Central memory CD8-positive, alpha-beta T cell (primary cell): Measurements from ENCODE around the gene FSIP1.

Experiments used
- ATAC-seq: fragments of 150-1000 bp; cut with Tn5 transposase; replicated peaks from 2 replicates; pipeline ENCODE4 v1.10.0; 2022; ENCODE audit warnings: mild to moderate bottlenecking, moderate FRiP score, moderate number of reproducible peaks; ENCODE audit not compliant: poor library complexity, severe bottlenecking; ENCODE audit errors: extremely low read depth
- DNase-seq, 2 donors: peaks; one replicate each; pipeline ENCODE4 v3.0.0; 2021; ENCODE audit warnings: low spot score in 2 of 2
- H3K27ac Mint-ChIP-seq: one replicate; pipeline ENCODE4 v1.8.0; 2022; ENCODE audit warnings: low read depth, mild to moderate bottlenecking, moderate library complexity, mixed read lengths
- H3K27me3 Mint-ChIP-seq: one replicate; pipeline ENCODE4 v1.8.0; 2022; ENCODE audit warnings: mixed read lengths
- H3K36me3 Mint-ChIP-seq: one replicate; pipeline ENCODE4 v1.8.0; 2022; ENCODE audit warnings: mild to moderate bottlenecking, moderate library complexity, mixed read lengths; ENCODE audit not compliant: insufficient read depth
- H3K4me1 Mint-ChIP-seq: one replicate; pipeline ENCODE4 v1.8.0; 2022; ENCODE audit warnings: mixed read lengths
- H3K4me3 Mint-ChIP-seq: one replicate; pipeline ENCODE4 v1.8.0; 2022; ENCODE audit warnings: mild to moderate bottlenecking, moderate library complexity, mixed read lengths
- H3K9me3 Mint-ChIP-seq: one replicate; pipeline ENCODE4 v1.8.0; 2022; ENCODE audit warnings: mixed read lengths

The FSIP1 gene

GRCh38 chr15:39624806-39625205 lies 157.8 kb downstream of the FSIP1 start:
- Mint-ChIP-seq H3K9me3 (no peaks in the 10 kb centered on the region), H3K27ac (peak overlapping the region; percentile 100), H3K27me3 (no peaks in the 10 kb centered on the region), H3K36me3 (peaks cover 14% of the 10 kb centered on the region), H3K4me3 (peak overlapping the region; percentile 76), H3K4me1 (peaks cover 81% of the 10 kb centered on the region)
- DNase-seq (peak; percentile 45 to 83), ATAC-seq (peak; percentile 67)

GRCh38 chr15:39623529-39623931 lies 159.1 kb downstream of the FSIP1 start:
- Mint-ChIP-seq H3K27ac (peak overlapping the region; percentile 100), H3K27me3 (no peaks in the 10 kb centered on the region), H3K4me1 (peaks cover 68% of the 10 kb centered on the region), H3K4me3 (peak overlapping the region; percentile 76), H3K9me3 (no peaks in the 10 kb centered on the region), H3K36me3 (peaks cover 14% of the 10 kb centered on the region)
- peak; percentile 81 for ATAC-seq
- DNase-seq: peak in 1 of 2 donors; percentile 73

GRCh38 chr15:39622660-39623516 lies 159.8 kb downstream of the FSIP1 start:
- peak overlapping the region; percentile 100 for H3K27ac Mint-ChIP-seq
- peaks cover 61% of the 10 kb centered on the region for H3K4me1 Mint-ChIP-seq
- H3K4me3 Mint-ChIP-seq: peak overlapping the region; percentile 76
- H3K9me3 Mint-ChIP-seq: no peaks in the 10 kb centered on the region
- DNase-seq: no peak
- H3K36me3 Mint-ChIP-seq: peaks cover 14% of the 10 kb centered on the region
- H3K27me3 Mint-ChIP-seq: no peaks in the 10 kb centered on the region
- ATAC-seq: no peak

- Mint-ChIP-seq H3K27me3 (no peaks in the 10 kb centered on the region), H3K4me1 (peaks cover 52% of the 10 kb centered on the region), H3K27ac (peak overlapping the region; percentile 100), H3K4me3 (no peak overlapping the region), H3K9me3 (no peaks in the 10 kb centered on the region), H3K36me3 (peaks cover 14% of the 10 kb centered on the region)
- no peak for ATAC-seq
- no peak for DNase-seq
These were observed 160.7 kb downstream of the FSIP1 start for GRCh38 chr15:39621976-39622375.

- H3K9me3 Mint-ChIP-seq: peaks cover 6% of the 10 kb centered on the region
- peak overlapping the region; percentile 100 for H3K27ac Mint-ChIP-seq
- DNase-seq (no peak), ATAC-seq (no peak)
- no peaks in the 10 kb centered on the region for H3K27me3 Mint-ChIP-seq
- H3K4me1 Mint-ChIP-seq: peaks cover 53% of the 10 kb centered on the region
- H3K36me3 Mint-ChIP-seq: peaks cover 11% of the 10 kb centered on the region
- no peak overlapping the region for H3K4me3 Mint-ChIP-seq
These were observed 161.4 kb downstream of the FSIP1 start for GRCh38 chr15:39621210-39621609.

- Mint-ChIP-seq H3K27me3 (no peaks in the 10 kb centered on the region), H3K4me1 (peaks cover 33% of the 10 kb centered on the region), H3K4me3 (no peak overlapping the region), H3K36me3 (no peaks in the 10 kb centered on the region), H3K27ac (no peak overlapping the region), H3K9me3 (peaks cover 16% of the 10 kb centered on the region)
- DNase-seq (no peak), ATAC-seq (no peak)
These were observed 164.4 kb downstream of the FSIP1 start for GRCh38 chr15:39618063-39618823.

GRCh38 chr15:39616731-39617455 lies 165.7 kb downstream of the FSIP1 start:
- no peak overlapping the region for H3K4me3 Mint-ChIP-seq
- DNase-seq (no peak), ATAC-seq (no peak)
- H3K36me3 Mint-ChIP-seq: no peaks in the 10 kb centered on the region
- peaks cover 19% of the 10 kb centered on the region for H3K4me1 Mint-ChIP-seq
- peaks cover 17% of the 10 kb centered on the region for H3K9me3 Mint-ChIP-seq
- H3K27ac Mint-ChIP-seq: no peak overlapping the region
- no peaks in the 10 kb centered on the region for H3K27me3 Mint-ChIP-seq

GRCh38 chr15:39613861-39614260 lies 168.8 kb downstream of the FSIP1 start:
- Mint-ChIP-seq H3K27me3 (no peaks in the 10 kb centered on the region), H3K9me3 (peaks cover 20% of the 10 kb centered on the region), H3K4me1 (peaks cover 19% of the 10 kb centered on the region), H3K27ac (no peak overlapping the region), H3K36me3 (no peaks in the 10 kb centered on the region), H3K4me3 (no peak overlapping the region)
- ATAC-seq (no peak), DNase-seq (no peak)

- H3K4me1 Mint-ChIP-seq: peaks cover 25% of the 10 kb centered on the region
- DNase-seq: no peak
- no peaks in the 10 kb centered on the region for H3K27me3 Mint-ChIP-seq
- ATAC-seq: no peak
- no peak overlapping the region for H3K4me3 Mint-ChIP-seq
- H3K9me3 Mint-ChIP-seq: peaks cover 20% of the 10 kb centered on the region
- H3K36me3 Mint-ChIP-seq: no peaks in the 10 kb centered on the region
- no peak overlapping the region for H3K27ac Mint-ChIP-seq
These were observed 169.4 kb downstream of the FSIP1 start for GRCh38 chr15:39613271-39613670.

GRCh38 chr15:39610665-39611064 lies 172.0 kb downstream of the FSIP1 start:
- no peaks in the 10 kb centered on the region for H3K27me3 Mint-ChIP-seq
- H3K27ac Mint-ChIP-seq: no peak overlapping the region
- DNase-seq (no peak), ATAC-seq (no peak)
- peaks cover 15% of the 10 kb centered on the region for H3K9me3 Mint-ChIP-seq
- no peak overlapping the region for H3K4me3 Mint-ChIP-seq
- H3K4me1 Mint-ChIP-seq: peaks cover 26% of the 10 kb centered on the region
- no peaks in the 10 kb centered on the region for H3K36me3 Mint-ChIP-seq

GRCh38 chr15:39609166-39609916 lies 173.3 kb downstream of the FSIP1 start:
- Mint-ChIP-seq H3K27ac (no peak overlapping the region), H3K4me1 (peaks cover 19% of the 10 kb centered on the region), H3K36me3 (no peaks in the 10 kb centered on the region), H3K4me3 (no peak overlapping the region), H3K9me3 (peaks cover 15% of the 10 kb centered on the region), H3K27me3 (no peaks in the 10 kb centered on the region)
- no peak for DNase-seq
- ATAC-seq: no peak
